ENCODE data around the gene DPH5. TPM values are rescaled to one million over a fixed set of nuclear protein-coding genes. Genes with fewer than 3 reads are reported as not detected.

DPH5 gene
- total RNA-seq, 3 donors from 2014 or later (not counting 1 experiment from before 2014, with no cell fraction given): 17.1 to 22.9 (median 19.9) TPM

- intact Hi-C loops (cut with micrococcal nuclease): no loop called here
- no peak overlapping the region for H3K27ac Mint-ChIP-seq
- peaks cover 15% of the 10 kb centered on the region for H3K36me3 Mint-ChIP-seq
- TF ChIP-seq CTCF (IDR thresholded peaks at IDR 0.05): no peak
- H3K9me3 ChIP-seq (ENCODE audit: control insufficient read depth, insufficient read depth, low read length): no peaks in the 10 kb centered on the region
- H3K36me3 ChIP-seq (ENCODE audit: control insufficient read depth, insufficient read depth, low read length): peaks cover 12% of the 10 kb centered on the region
- ATAC-seq (no peak), DNase-seq (peak in 1 of 2 donors; percentile 12)
- H3K4me1 Mint-ChIP-seq: no peaks in the 10 kb centered on the region
- H3K27ac ChIP-seq (ENCODE audit: low read length): no peak overlapping the region
- no peaks in the 10 kb centered on the region for H3K27me3 Mint-ChIP-seq (ENCODE audit: low read depth in 2 of 2)
- H3K27me3 ChIP-seq (ENCODE audit: control insufficient read depth, insufficient read depth, low read length): no peaks in the 10 kb centered on the region
- WGBS (ENCODE audit: insufficient coverage): 67% methylated on average over 3 of the region's 4 CpGs
- no peaks in the 10 kb centered on the region for H3K4me1 ChIP-seq (ENCODE audit: control insufficient read depth, insufficient read depth, low read length)
- H3K9me3 Mint-ChIP-seq: no peaks in the 10 kb centered on the region
- H3K4me3 ChIP-seq (ENCODE audit: low read length): no peak overlapping the region
- no peak overlapping the region for H3K4me3 Mint-ChIP-seq
Measured at GRCh38 chr1:100995198-100995988, 30.2 kb downstream of the DPH5 start.

- no peaks in the 10 kb centered on the region for H3K4me1 ChIP-seq (ENCODE audit: control insufficient read depth, insufficient read depth, low read length)
- Mint-ChIP-seq H3K4me3 (no peak overlapping the region), H3K4me1 (peaks cover 0 to 6% of the 10 kb centered on the region in 2 donors), H3K36me3 (peaks cover 46% of the 10 kb centered on the region), H3K9me3 (no peaks in the 10 kb centered on the region), H3K27me3 (ENCODE audit: low read depth in 2 of 2) (no peaks in the 10 kb centered on the region), H3K27ac (no peak overlapping the region)
- WGBS (ENCODE audit: insufficient coverage): 100% methylated on average over 2 of the region's 2 CpGs
- TF ChIP-seq CTCF (IDR thresholded peaks at IDR 0.05): no peak
- ATAC-seq (no peak), DNase-seq (no peak)
- no peaks in the 10 kb centered on the region for H3K9me3 ChIP-seq (ENCODE audit: control insufficient read depth, insufficient read depth, low read length)
- H3K4me3 ChIP-seq (ENCODE audit: low read length): no peak overlapping the region
- peaks cover 19% of the 10 kb centered on the region for H3K36me3 ChIP-seq (ENCODE audit: control insufficient read depth, insufficient read depth, low read length)
- no peaks in the 10 kb centered on the region for H3K27me3 ChIP-seq (ENCODE audit: control insufficient read depth, insufficient read depth, low read length)
- no peak overlapping the region for H3K27ac ChIP-seq (ENCODE audit: low read length)
- intact Hi-C loops (cut with micrococcal nuclease): no loop called here
Measured at GRCh38 chr1:100989306-100990077, 36.1 kb downstream of the DPH5 start.

GRCh38 chr1:100988121-100988520, 37.5 kb downstream of the DPH5 start:
- Mint-ChIP-seq H3K4me3 (no peak overlapping the region), H3K4me1 (peaks cover 0 to 6% of the 10 kb centered on the region in 2 donors), H3K36me3 (peaks cover 46% of the 10 kb centered on the region), H3K9me3 (no peaks in the 10 kb centered on the region), H3K27ac (no peak overlapping the region), H3K27me3 (ENCODE audit: low read depth in 2 of 2) (no peaks in the 10 kb centered on the region)
- no peaks in the 10 kb centered on the region for H3K27me3 ChIP-seq (ENCODE audit: control insufficient read depth, insufficient read depth, low read length)
- no peak for ATAC-seq
- WGBS (ENCODE audit: insufficient coverage): 93% methylated on average over 3 of the region's 3 CpGs
- no peaks in the 10 kb centered on the region for H3K4me1 ChIP-seq (ENCODE audit: control insufficient read depth, insufficient read depth, low read length)
- H3K9me3 ChIP-seq (ENCODE audit: control insufficient read depth, insufficient read depth, low read length): no peaks in the 10 kb centered on the region
- H3K4me3 ChIP-seq (ENCODE audit: low read length): no peak overlapping the region
- H3K36me3 ChIP-seq (ENCODE audit: control insufficient read depth, insufficient read depth, low read length): peaks cover 19% of the 10 kb centered on the region
- no peak for DNase-seq
- no peak overlapping the region for H3K27ac ChIP-seq (ENCODE audit: low read length)
- TF ChIP-seq CTCF (IDR thresholded peaks at IDR 0.05): no peak
- intact Hi-C loops (cut with micrococcal nuclease): no loop called here
